ENCODE data around the gene MAN2C1.
A peak's percentile ranks its signal among the peaks of the same experiment; 100 is the strongest.
"Not testable (repeated sequence)": the region's sequence is repeated elsewhere in the genome, so short reads cannot be mapped to it uniquely, and the experiment has no call there.

The MAN2C1 gene

GRCh38 chr15:75352186-75353080 is 16.0 kb downstream of the MAN2C1 start:
- no peaks in the 10 kb centered on the region for H3K9me3 ChIP-seq
- no peak for DNase-seq
- no peak overlapping the region for H3K4me3 ChIP-seq
- no peak for TF ChIP-seq CTCF (IDR thresholded peaks at IDR 0.05)
- no peaks in the 10 kb centered on the region for H3K27me3 ChIP-seq
- H3K27ac ChIP-seq = no peak overlapping the region
- intact Hi-C loops (cut with DNase I; ENCODE audit: low total_unique reads) = no loop called here
- H3K4me1 ChIP-seq = peaks cover 0 to 20% (median 10%) of the 10 kb centered on the region in 4 donors
- peaks cover 9 to 41% (median 23%) of the 10 kb centered on the region in 3 donors for H3K36me3 ChIP-seq

GRCh38 chr15:75350601-75351361 is 17.6 kb downstream of the MAN2C1 start:
- no peak for DNase-seq
- Histone ChIP-seq H3K4me1 (peaks cover 5 to 24% (median 16%) of the 10 kb centered on the region in 4 donors), H3K36me3 (peaks cover 0 to 24% (median 8%) of the 10 kb centered on the region in 3 donors), H3K4me3 (no peak overlapping the region), H3K27me3 (no peaks in the 10 kb centered on the region), H3K27ac (no peak overlapping the region), H3K9me3 (no peaks in the 10 kb centered on the region)
- no peak for TF ChIP-seq CTCF (IDR thresholded peaks at IDR 0.05)
- intact Hi-C loops (cut with DNase I; ENCODE audit: low total_unique reads) = no loop called here

- DNase-seq = peak in 1 of 2 donors; percentile 66
- H3K27me3 ChIP-seq = no peaks in the 10 kb centered on the region
- no peak for TF ChIP-seq CTCF (IDR thresholded peaks at IDR 0.05)
- peaks cover 5 to 24% (median 16%) of the 10 kb centered on the region in 4 donors for H3K4me1 ChIP-seq
- H3K36me3 ChIP-seq = peaks cover 0 to 17% (median 0%) of the 10 kb centered on the region in 3 donors
- no peaks in the 10 kb centered on the region for H3K9me3 ChIP-seq
- no peak overlapping the region for H3K4me3 ChIP-seq
- intact Hi-C loops (cut with DNase I; ENCODE audit: low total_unique reads) = no loop called here
- H3K27ac ChIP-seq = no peak overlapping the region
Observed at GRCh38 chr15:75349851-75350588, 18.4 kb downstream of the MAN2C1 start.

GRCh38 chr15:75349351-75349669 is 19.1 kb downstream of the MAN2C1 start:
- intact Hi-C loops (cut with DNase I; ENCODE audit: low total_unique reads); H3K27me3 ChIP-seq; H3K4me3 ChIP-seq; H3K27ac ChIP-seq; H3K9me3 ChIP-seq; H3K36me3 ChIP-seq: not testable (repeated sequence)
- H3K4me1 ChIP-seq = peaks cover 5 to 24% (median 16%) of the 10 kb centered on the region in 4 donors
- peak in 1 of 2 donors; percentile 62 for DNase-seq

- intact Hi-C loops (cut with DNase I; ENCODE audit: low total_unique reads) = no loop called here
- H3K27ac ChIP-seq = peak overlapping the region; percentile 45 to 76
- no peak for DNase-seq
Observed at GRCh38 chr15:75348562-75349350, 19.7 kb downstream of the MAN2C1 start.

More at GRCh38 chr15:75348562-75349350, 19.7 kb downstream of the MAN2C1 start:
- TF ChIP-seq CTCF (IDR thresholded peaks at IDR 0.05) = no peak
- Histone ChIP-seq H3K4me1 (peaks cover 5 to 29% (median 16%) of the 10 kb centered on the region in 4 donors), H3K36me3 (peaks cover 0 to 5% (median 0%) of the 10 kb centered on the region in 3 donors), H3K4me3 (peak overlapping the region; percentile 74 to 92), H3K27me3 (no peaks in the 10 kb centered on the region), H3K9me3 (no peaks in the 10 kb centered on the region)
